ENCODE data around the gene SPEF2. TPM values are rescaled to one million over a fixed set of nuclear protein-coding genes. Genes with fewer than 3 reads are reported as not detected.

The SPEF2 gene
- total RNA-seq, 2 experiments from 2014 or later = 3.2 TPM

GRCh38 chr5:35816881-35817521, 199.3 kb downstream of the SPEF2 start:
- H3K27ac ChIP-seq (ENCODE audit: low read depth in 1 of 2, low read length in 2 of 2) = peak overlapping the region; percentile 8 to 59
- H3K4me1 ChIP-seq (ENCODE audit: insufficient read depth, low read length) = peaks cover 67% of the 10 kb centered on the region
- peak overlapping the region; percentile 9 for H3K4me3 ChIP-seq (ENCODE audit: low read length)
- Mint-ChIP-seq H3K27me3 (no peaks in the 10 kb centered on the region), H3K36me3 (ENCODE audit: low read depth) (peaks cover 4% of the 10 kb centered on the region), H3K9me3 (no peaks in the 10 kb centered on the region), H3K27ac (no peak overlapping the region), H3K4me1 (ENCODE audit: low read depth) (peaks cover 43% of the 10 kb centered on the region), H3K4me3 (no peak overlapping the region)
- H3K36me3 ChIP-seq (ENCODE audit: insufficient read depth, low read length) = no peaks in the 10 kb centered on the region
- ATAC-seq (ENCODE audit: poor library complexity) (peak; percentile 50), DNase-seq (peak in 4 of 14 experiments; percentile 47 to 70 (median 64))
- TF ChIP-seq CTCF (IDR thresholded peaks at IDR 0.05) = no peak
- ChIA-PET POLR2A (interaction anchor here (0.6 to 13.7 kb wide), 10 partner anchors 8 to 108 kb away, joined by 3 to 576 read pairs (median 4); partner anchors contain the start of gene IL7R), CTCF (interaction anchor here (1.4 to 1.5 kb wide), 2 partner anchors 14 to 108 kb away, joined by 5 to 6 read pairs; no protein-coding TSS in a partner anchor)
- intact Hi-C loops (cut with DNase I, micrococcal nuclease) = loop anchor here in 1 of 2 experiments (5.0 kb wide), 1 partner anchor 35 kb away; no protein-coding TSS in a partner anchor
- H3K9me3 ChIP-seq (ENCODE audit: control insufficient read depth in 1 of 2, insufficient read depth in 1 of 2, low read length in 2 of 2) = no peaks in the 10 kb centered on the region
- no peaks in the 10 kb centered on the region for H3K27me3 ChIP-seq (ENCODE audit: control insufficient read depth in 1 of 2, insufficient read depth in 2 of 2, low read length in 2 of 2)

GRCh38 chr5:35819026-35819425, 201.4 kb downstream of the SPEF2 start:
- CTCF ChIA-PET = no interaction called here
- H3K4me3 Mint-ChIP-seq = peak overlapping the region; percentile 57
- peaks cover 4% of the 10 kb centered on the region for H3K36me3 Mint-ChIP-seq (ENCODE audit: low read depth)
- intact Hi-C loops (cut with DNase I, micrococcal nuclease) = loop anchor here in 1 of 2 experiments (5.0 kb wide), 1 partner anchor 33 kb away; no protein-coding TSS in a partner anchor
- H3K36me3 ChIP-seq (ENCODE audit: insufficient read depth, low read length) = no peaks in the 10 kb centered on the region
- no peaks in the 10 kb centered on the region for H3K9me3 Mint-ChIP-seq
- POLR2A ChIA-PET = interaction anchor here (0.6 to 13.7 kb wide), 13 partner anchors 7 to 168 kb away, joined by 3 to 576 read pairs (median 5); partner anchors contain the start of gene IL7R
- peak overlapping the region in 1 of 2 donors; percentile 54 for H3K27ac ChIP-seq (ENCODE audit: low read depth in 1 of 2, low read length in 2 of 2)
- H3K4me1 Mint-ChIP-seq (ENCODE audit: low read depth) = peaks cover 60% of the 10 kb centered on the region
- no peak overlapping the region for H3K4me3 ChIP-seq (ENCODE audit: low read length)
- peaks cover 76% of the 10 kb centered on the region for H3K4me1 ChIP-seq (ENCODE audit: insufficient read depth, low read length)
- no peak for DNase-seq
- ATAC-seq (ENCODE audit: poor library complexity) = no peak
- no peak for TF ChIP-seq CTCF (IDR thresholded peaks at IDR 0.05)
- H3K9me3 ChIP-seq (ENCODE audit: control insufficient read depth in 1 of 2, insufficient read depth in 1 of 2, low read length in 2 of 2) = no peaks in the 10 kb centered on the region
- H3K27me3 ChIP-seq (ENCODE audit: control insufficient read depth in 1 of 2, insufficient read depth in 2 of 2, low read length in 2 of 2) = no peaks in the 10 kb centered on the region
- H3K27ac Mint-ChIP-seq = peak overlapping the region; percentile 87
- H3K27me3 Mint-ChIP-seq = no peaks in the 10 kb centered on the region

- CTCF ChIA-PET = interaction anchor here (1.4 kb wide), 1 partner anchor 35 kb away, joined by 3 read pairs; no protein-coding TSS in a partner anchor
- H3K9me3 Mint-ChIP-seq = no peaks in the 10 kb centered on the region
- no peak for TF ChIP-seq CTCF (IDR thresholded peaks at IDR 0.05)
- intact Hi-C loops (cut with DNase I, micrococcal nuclease) = loop anchor here in 1 of 2 experiments (5.0 kb wide), 1 partner anchor 33 kb away; no protein-coding TSS in a partner anchor
- Histone ChIP-seq H3K4me1 (ENCODE audit: insufficient read depth, low read length) (peaks cover 83% of the 10 kb centered on the region), H3K4me3 (ENCODE audit: low read length) (no peak overlapping the region), H3K27ac (ENCODE audit: low read depth in 1 of 2, low read length in 2 of 2) (peak overlapping the region in 1 of 2 donors; percentile 54), H3K36me3 (ENCODE audit: insufficient read depth, low read length) (no peaks in the 10 kb centered on the region), H3K9me3 (ENCODE audit: control insufficient read depth in 1 of 2, insufficient read depth in 1 of 2, low read length in 2 of 2) (no peaks in the 10 kb centered on the region), H3K27me3 (ENCODE audit: control insufficient read depth in 1 of 2, insufficient read depth in 2 of 2, low read length in 2 of 2) (no peaks in the 10 kb centered on the region)
- peak overlapping the region; percentile 57 for H3K4me3 Mint-ChIP-seq
- H3K27me3 Mint-ChIP-seq = no peaks in the 10 kb centered on the region
- H3K4me1 Mint-ChIP-seq (ENCODE audit: low read depth) = peaks cover 62% of the 10 kb centered on the region
- DNase-seq (peak in 2 of 14 experiments; percentile 44 to 51), ATAC-seq (ENCODE audit: poor library complexity) (peak; percentile 24)
- peak overlapping the region; percentile 87 for H3K27ac Mint-ChIP-seq
- POLR2A ChIA-PET = interaction anchor here (1.3 to 13.7 kb wide), 9 partner anchors 8 to 61 kb away, joined by 4 to 576 read pairs (median 60); partner anchors contain the start of gene IL7R
- peaks cover 4% of the 10 kb centered on the region for H3K36me3 Mint-ChIP-seq (ENCODE audit: low read depth)
These were observed 202.0 kb downstream of the SPEF2 start for GRCh38 chr5:35819668-35820067.
